VCaP (cell line): Measurements from ENCODE around the gene HAPLN3.

ENCODE experiments used
- H3K27ac ChIP-seq: fragments of 450-650 bp; 2 replicates; pipeline ENCODE4 v1.5.1; 2017
- CTCF ChIP-seq: fragments of 450-650 bp; conservative IDR thresholded peaks from 2 replicates; pipeline ENCODE4 v1.5.1; 2017; ENCODE audit warnings: mild to moderate bottlenecking, moderate library complexity

Gene HAPLN3

DNA sequence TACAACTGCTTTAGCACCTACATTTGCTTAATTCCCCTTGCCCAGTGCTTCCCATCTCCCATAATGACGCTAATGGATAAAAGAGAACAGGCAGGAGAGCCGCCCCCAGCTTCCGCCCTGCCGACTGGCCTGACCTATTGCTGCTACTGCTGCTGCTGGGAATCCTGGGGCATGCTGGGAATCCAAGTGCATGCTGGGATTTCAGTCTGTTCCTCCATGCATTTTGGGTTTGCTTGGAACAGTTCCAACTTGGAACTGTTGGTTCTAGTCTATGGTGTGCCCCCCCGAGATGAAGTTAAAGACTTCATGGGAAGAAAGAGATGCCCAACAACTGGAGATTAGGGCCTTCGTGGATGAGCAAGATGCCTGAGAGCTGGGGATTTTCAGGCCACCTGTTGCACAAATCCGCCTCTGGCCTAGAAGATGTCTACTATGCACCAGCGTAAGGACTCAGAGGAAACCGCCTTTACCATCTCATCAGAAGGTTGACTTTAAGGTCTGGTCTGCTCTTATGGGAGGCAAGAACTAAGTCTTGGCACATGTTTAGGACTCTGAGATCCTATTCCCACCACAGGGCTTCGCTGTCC lies 29.0 kb downstream of the HAPLN3 start:
- TF ChIP-seq CTCF: no peak
- no peak overlapping the region for H3K27ac ChIP-seq

- no peak overlapping the region for H3K27ac ChIP-seq
- TF ChIP-seq CTCF: no peak
Measured at GRCh38 chr15:88865498-88866099, 29.7 kb downstream of the HAPLN3 start.

DNA sequence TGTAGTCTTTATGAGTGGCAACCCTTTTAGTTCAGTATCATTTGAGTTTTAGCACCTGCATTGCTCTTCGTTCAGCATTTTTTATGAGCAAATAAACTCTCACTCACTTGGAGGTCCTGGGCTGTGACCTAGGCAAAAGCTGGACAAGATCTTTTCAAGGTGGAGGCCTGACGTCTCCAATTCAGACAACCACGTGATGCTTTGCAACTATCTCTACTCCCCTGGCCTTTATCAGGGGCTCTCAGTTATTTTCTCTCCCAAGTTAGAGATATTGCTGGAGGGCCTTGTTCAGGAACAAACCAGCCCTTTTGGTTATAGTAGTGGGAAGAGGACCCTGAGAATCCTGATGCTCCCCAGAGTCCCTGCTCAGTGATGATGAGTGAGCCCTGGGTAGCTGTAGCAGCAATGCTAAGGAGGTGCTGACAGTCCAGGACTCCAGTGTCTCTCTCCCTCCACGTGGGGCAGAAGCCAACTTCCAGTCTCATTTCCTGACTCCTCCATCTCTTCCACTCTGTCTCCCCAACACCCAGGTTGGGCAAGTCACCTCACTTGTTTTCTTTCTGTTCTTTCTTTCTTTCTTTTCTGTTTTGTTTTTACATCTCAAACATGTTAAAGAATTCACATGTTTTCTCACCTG lies 30.4 kb downstream of the HAPLN3 start:
- H3K27ac ChIP-seq: no peak overlapping the region
- TF ChIP-seq CTCF: no peak

GRCh38 chr15:88863412-88863811 lies 31.9 kb downstream of the HAPLN3 start:
- TF ChIP-seq CTCF: no peak
- H3K27ac ChIP-seq: no peak overlapping the region

DNA sequence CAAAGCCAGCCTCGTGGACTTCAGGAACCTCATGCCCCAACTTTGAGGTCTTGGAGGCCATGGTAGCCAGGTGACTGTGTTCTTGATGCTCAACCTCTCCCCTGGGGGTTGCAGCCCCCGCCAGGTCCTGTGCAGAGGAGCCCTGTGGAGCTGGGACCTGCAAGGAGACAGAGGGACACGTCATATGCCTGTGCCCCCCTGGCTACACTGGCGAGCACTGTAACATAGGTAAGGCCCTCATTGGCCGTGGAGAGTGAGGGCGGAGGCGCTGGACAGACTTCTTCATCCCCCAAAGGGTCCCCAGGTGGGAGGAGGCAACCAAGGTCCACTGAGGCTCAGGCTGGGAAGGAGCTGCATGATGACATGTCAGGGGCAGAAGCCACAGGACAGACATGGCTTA lies 35.1 kb downstream of the HAPLN3 start:
- H3K27ac ChIP-seq: no peak overlapping the region
- TF ChIP-seq CTCF: no peak

DNA sequence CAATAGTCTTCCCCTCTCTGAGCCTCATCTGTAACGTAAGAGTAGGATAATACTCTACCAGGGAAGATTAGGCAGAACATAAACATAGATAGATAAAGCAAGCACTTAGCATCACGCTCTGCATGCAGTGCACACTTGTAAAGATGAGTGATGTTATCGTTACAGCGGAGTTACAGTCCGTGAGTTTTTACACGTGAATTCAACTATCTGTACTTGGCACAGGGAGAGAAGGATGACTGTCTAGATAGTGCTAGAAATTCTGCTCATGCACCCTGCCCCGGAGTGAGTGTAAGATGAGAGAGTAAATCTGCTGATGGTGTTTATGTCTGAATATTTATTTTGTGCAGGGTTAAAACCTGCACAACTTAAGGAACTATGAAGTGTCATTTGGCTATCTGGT lies 35.8 kb downstream of the HAPLN3 start:
- no peak for TF ChIP-seq CTCF

GRCh38 chr15:88858934-88859333 lies 36.4 kb downstream of the HAPLN3 start:
- no peak for TF ChIP-seq CTCF
- H3K27ac ChIP-seq: no peak overlapping the region

More for the DNA sequence above, 35.8 kb downstream of the HAPLN3 start:
- H3K27ac ChIP-seq: no peak overlapping the region
